Mammary epithelial cell (primary cell): ENCODE data around the gene IGF2.

ENCODE experiments used
- EZH2 ChIP-seq: IDR thresholded peaks from 2 replicates; pipeline ENCODE4 v1.6.1; 2012; ENCODE audit warnings: low read length, inconsistent platforms, borderline replicate concordance
- TF ChIP-seq, protein P1 (sequence below), 2 donors: IDR thresholded peaks in 1 of 2; conservative IDR thresholded peaks in 1 of 2; 2 replicates each; pipeline ENCODE4 v1.5.1; 2011 to 2012; ENCODE audit warnings: inconsistent platforms in 2 of 2, low read length in 2 of 2, mild to moderate bottlenecking in 2 of 2, control low read depth in 1 of 2, low read depth in 1 of 2; ENCODE audit not compliant: insufficient read depth in 1 of 2; ENCODE audit errors: extremely low read depth in 1 of 2

GRCh38 chr11:2131371-2132236, 7.6 kb downstream of the IGF2 start:
- TF ChIP-seq, protein P1, sequence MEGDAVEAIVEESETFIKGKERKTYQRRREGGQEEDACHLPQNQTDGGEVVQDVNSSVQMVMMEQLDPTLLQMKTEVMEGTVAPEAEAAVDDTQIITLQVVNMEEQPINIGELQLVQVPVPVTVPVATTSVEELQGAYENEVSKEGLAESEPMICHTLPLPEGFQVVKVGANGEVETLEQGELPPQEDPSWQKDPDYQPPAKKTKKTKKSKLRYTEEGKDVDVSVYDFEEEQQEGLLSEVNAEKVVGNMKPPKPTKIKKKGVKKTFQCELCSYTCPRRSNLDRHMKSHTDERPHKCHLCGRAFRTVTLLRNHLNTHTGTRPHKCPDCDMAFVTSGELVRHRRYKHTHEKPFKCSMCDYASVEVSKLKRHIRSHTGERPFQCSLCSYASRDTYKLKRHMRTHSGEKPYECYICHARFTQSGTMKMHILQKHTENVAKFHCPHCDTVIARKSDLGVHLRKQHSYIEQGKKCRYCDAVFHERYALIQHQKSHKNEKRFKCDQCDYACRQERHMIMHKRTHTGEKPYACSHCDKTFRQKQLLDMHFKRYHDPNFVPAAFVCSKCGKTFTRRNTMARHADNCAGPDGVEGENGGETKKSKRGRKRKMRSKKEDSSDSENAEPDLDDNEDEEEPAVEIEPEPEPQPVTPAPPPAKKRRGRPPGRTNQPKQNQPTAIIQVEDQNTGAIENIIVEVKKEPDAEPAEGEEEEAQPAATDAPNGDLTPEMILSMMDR (conservative IDR thresholded peaks at IDR 0.05 in 1 of 2, IDR thresholded peaks at IDR 0.05 in 1 of 2; ENCODE audit: extremely low read depth in 1 of 2, insufficient read depth in 1 of 2, low read depth in 1 of 2, low read length in 2 of 2) = no peak
- TF ChIP-seq EZH2 = no peak
